Measurements from ENCODE around the gene MICU1.
"Not testable (repeated sequence)": the region's sequence is repeated elsewhere in the genome, so short reads cannot be mapped to it uniquely, and the experiment has no call there.

Gene MICU1

DNA sequence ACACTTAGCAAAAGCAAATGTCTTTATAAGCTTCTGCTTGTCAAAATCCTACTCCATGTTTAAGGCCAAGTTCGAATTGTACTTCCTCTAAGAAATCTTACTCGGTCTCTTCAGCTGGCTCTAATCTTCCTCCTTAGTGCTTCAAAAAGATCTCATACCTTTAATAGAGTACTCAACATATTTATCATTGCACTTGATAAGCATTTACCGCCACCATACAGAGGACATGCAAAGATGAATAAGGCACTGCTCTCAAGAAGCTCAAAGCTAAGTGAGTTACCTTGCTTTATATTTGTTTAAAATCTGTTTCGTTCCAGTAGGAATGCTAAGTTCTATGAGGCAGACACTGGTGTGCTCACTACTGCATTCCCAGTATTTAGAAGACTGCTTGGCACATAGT lies 209.2 kb downstream of the MICU1 start:
- no peak for DNase-seq (ENCODE audit: low read depth, low spot score)
- Histone ChIP-seq H3K4me3 (ENCODE audit: insufficient read length, low read depth) (no peak overlapping the region), H3K9ac (ENCODE audit: insufficient read length, low read depth) (no peak overlapping the region), H3K4me1 (ENCODE audit: insufficient read depth, insufficient read length) (no peaks in the 10 kb centered on the region), H3K27me3 (ENCODE audit: insufficient read depth, insufficient read length) (no peaks in the 10 kb centered on the region), H3K36me3 (ENCODE audit: insufficient read depth, insufficient read length, low read length) (peaks cover 4% of the 10 kb centered on the region), H3K9me3 (ENCODE audit: insufficient read depth, low read length) (peaks cover under 1% of the 10 kb centered on the region; the same call in 1 of the 2 replicates)
- TF ChIP-seq SUZ12 (IDR thresholded peaks at IDR 0.05; ENCODE audit: extremely low read depth, insufficient read depth, insufficient read length) (no peak), ZNF274 (IDR thresholded peaks at IDR 0.05; ENCODE audit: low read depth, low read length) (no peak), YY1 (IDR thresholded peaks at IDR 0.05; ENCODE audit: insufficient read depth, insufficient read length) (no peak)

- H3K4me1 ChIP-seq (ENCODE audit: insufficient read depth, insufficient read length) = no peaks in the 10 kb centered on the region
- no peaks in the 10 kb centered on the region for H3K27me3 ChIP-seq (ENCODE audit: insufficient read depth, insufficient read length)
- H3K9me3 ChIP-seq (ENCODE audit: insufficient read depth, low read length) = no peaks in the 10 kb centered on the region
- H3K36me3 ChIP-seq (ENCODE audit: insufficient read depth, insufficient read length, low read length) = no peaks in the 10 kb centered on the region
- no peak for DNase-seq (ENCODE audit: low read depth, low spot score)
- no peak overlapping the region for H3K4me3 ChIP-seq (ENCODE audit: insufficient read length, low read depth)
- H3K9ac ChIP-seq (ENCODE audit: insufficient read length, low read depth) = no peak overlapping the region
- no peak for TF ChIP-seq YY1 (IDR thresholded peaks at IDR 0.05; ENCODE audit: insufficient read depth, insufficient read length)
- TF ChIP-seq ZNF274 (IDR thresholded peaks at IDR 0.05; ENCODE audit: low read depth, low read length) = no peak
- no peak for TF ChIP-seq SUZ12 (IDR thresholded peaks at IDR 0.05; ENCODE audit: extremely low read depth, insufficient read depth, insufficient read length)
These were observed 211.2 kb downstream of the MICU1 start for GRCh38 chr10:72414642-72415041.

- Histone ChIP-seq H3K4me3 (ENCODE audit: insufficient read length, low read depth) (no peak overlapping the region), H3K27me3 (ENCODE audit: insufficient read depth, insufficient read length) (no peaks in the 10 kb centered on the region), H3K36me3 (ENCODE audit: insufficient read depth, insufficient read length, low read length) (no peaks in the 10 kb centered on the region), H3K9me3 (ENCODE audit: insufficient read depth, low read length) (no peaks in the 10 kb centered on the region), H3K4me1 (ENCODE audit: insufficient read depth, insufficient read length) (no peaks in the 10 kb centered on the region), H3K9ac (ENCODE audit: insufficient read length, low read depth) (no peak overlapping the region)
- DNase-seq (ENCODE audit: low read depth, low spot score) = no peak
- TF ChIP-seq YY1 (IDR thresholded peaks at IDR 0.05; ENCODE audit: insufficient read depth, insufficient read length) = no peak
- no peak for TF ChIP-seq ZNF274 (IDR thresholded peaks at IDR 0.05; ENCODE audit: low read depth, low read length)
- TF ChIP-seq SUZ12 (IDR thresholded peaks at IDR 0.05; ENCODE audit: extremely low read depth, insufficient read depth, insufficient read length) = no peak
These were observed 216.7 kb downstream of the MICU1 start for GRCh38 chr10:72409167-72409566.

- H3K4me3 ChIP-seq (ENCODE audit: insufficient read length, low read depth) = no peak overlapping the region
- H3K4me1 ChIP-seq (ENCODE audit: insufficient read depth, insufficient read length) = no peaks in the 10 kb centered on the region
- no peak overlapping the region for H3K9ac ChIP-seq (ENCODE audit: insufficient read length, low read depth)
- no peak for DNase-seq (ENCODE audit: low read depth, low spot score)
- H3K27me3 ChIP-seq (ENCODE audit: insufficient read depth, insufficient read length) = no peaks in the 10 kb centered on the region
- no peaks in the 10 kb centered on the region for H3K9me3 ChIP-seq (ENCODE audit: insufficient read depth, low read length)
- TF ChIP-seq YY1 (IDR thresholded peaks at IDR 0.05; ENCODE audit: insufficient read depth, insufficient read length) = no peak
- no peak for TF ChIP-seq ZNF274 (IDR thresholded peaks at IDR 0.05; ENCODE audit: low read depth, low read length)
- TF ChIP-seq SUZ12 (IDR thresholded peaks at IDR 0.05; ENCODE audit: extremely low read depth, insufficient read depth, insufficient read length) = no peak
- H3K36me3 ChIP-seq (ENCODE audit: insufficient read depth, insufficient read length, low read length) = no peaks in the 10 kb centered on the region
These were observed 217.8 kb downstream of the MICU1 start for GRCh38 chr10:72407927-72408600.

DNA sequence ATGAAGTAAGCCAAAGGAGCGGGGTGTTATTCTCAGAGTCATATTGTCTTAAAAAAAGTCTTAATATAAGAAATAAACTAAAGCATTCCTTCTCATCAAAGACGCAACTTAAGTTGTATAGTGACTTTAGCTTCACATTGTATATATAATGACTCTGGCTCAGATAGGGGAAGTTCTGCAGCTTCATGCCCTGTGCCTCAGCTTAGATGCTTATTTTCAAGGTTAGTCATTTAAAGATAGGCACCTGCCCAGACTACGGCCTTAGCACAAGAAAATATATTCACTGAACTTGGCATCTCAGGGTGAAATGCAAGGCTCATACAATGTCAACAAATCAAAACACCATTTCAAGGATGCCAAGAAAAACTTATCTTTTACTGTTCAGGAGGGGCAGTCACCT lies 218.4 kb downstream of the MICU1 start:
- DNase-seq (ENCODE audit: low read depth, low spot score) = no peak
- H3K9ac ChIP-seq (ENCODE audit: insufficient read length, low read depth) = no peak overlapping the region
- no peaks in the 10 kb centered on the region for H3K4me1 ChIP-seq (ENCODE audit: insufficient read depth, insufficient read length)
- no peaks in the 10 kb centered on the region for H3K36me3 ChIP-seq (ENCODE audit: insufficient read depth, insufficient read length, low read length)
- TF ChIP-seq ZNF274 (IDR thresholded peaks at IDR 0.05; ENCODE audit: low read depth, low read length) (no peak), SUZ12 (IDR thresholded peaks at IDR 0.05; ENCODE audit: extremely low read depth, insufficient read depth, insufficient read length) (no peak), YY1 (IDR thresholded peaks at IDR 0.05; ENCODE audit: insufficient read depth, insufficient read length) (no peak)
- no peak overlapping the region for H3K4me3 ChIP-seq (ENCODE audit: insufficient read length, low read depth)
- H3K9me3 ChIP-seq (ENCODE audit: insufficient read depth, low read length) = no peaks in the 10 kb centered on the region
- no peaks in the 10 kb centered on the region for H3K27me3 ChIP-seq (ENCODE audit: insufficient read depth, insufficient read length)

GRCh38 chr10:72395581-72395980 lies 230.3 kb downstream of the MICU1 start:
- not testable (repeated sequence) for H3K9me3 ChIP-seq (ENCODE audit: insufficient read depth, low read length); H3K4me1 ChIP-seq (ENCODE audit: insufficient read depth, insufficient read length); H3K4me3 ChIP-seq (ENCODE audit: insufficient read length, low read depth); H3K9ac ChIP-seq (ENCODE audit: insufficient read length, low read depth); H3K27me3 ChIP-seq (ENCODE audit: insufficient read depth, insufficient read length); H3K36me3 ChIP-seq (ENCODE audit: insufficient read depth, insufficient read length, low read length)
- peak; percentile 40 for DNase-seq (ENCODE audit: low read depth, low spot score)

- DNase-seq (ENCODE audit: low read depth, low spot score) = no peak
- TF ChIP-seq ZNF274 (IDR thresholded peaks at IDR 0.05; ENCODE audit: low read depth, low read length) (no peak), YY1 (IDR thresholded peaks at IDR 0.05; ENCODE audit: insufficient read depth, insufficient read length) (no peak), SUZ12 (IDR thresholded peaks at IDR 0.05; ENCODE audit: extremely low read depth, insufficient read depth, insufficient read length) (no peak)
- Histone ChIP-seq H3K36me3 (ENCODE audit: insufficient read depth, insufficient read length, low read length) (no peaks in the 10 kb centered on the region), H3K9ac (ENCODE audit: insufficient read length, low read depth) (no peak overlapping the region), H3K27me3 (ENCODE audit: insufficient read depth, insufficient read length) (no peaks in the 10 kb centered on the region), H3K4me1 (ENCODE audit: insufficient read depth, insufficient read length) (no peaks in the 10 kb centered on the region), H3K4me3 (ENCODE audit: insufficient read length, low read depth) (no peak overlapping the region), H3K9me3 (ENCODE audit: insufficient read depth, low read length) (no peaks in the 10 kb centered on the region)
These were observed 233.3 kb downstream of the MICU1 start for GRCh38 chr10:72392571-72392970.

Data from NT2/D1 (cell line).